Panc1 (cell line): ENCODE measurements around the gene MAPK8. TPM values are rescaled to one million over a fixed set of nuclear protein-coding genes. Genes with fewer than 3 reads are reported as not detected.

Source experiments
- ATAC-seq: fragments of 200-7000 bp; cut with Tn5 transposase; 2 replicates; pipeline ENCODE4 v1.9.1; 2020; ENCODE audit warnings: mild to moderate bottlenecking, moderate library complexity
- Bru-seq: library from RNA; stranded (reverse); fragments of 400-500 nt; gene quantifications from one replicate; lab custom pipeline; 2021; lab: Mats Ljungman, UMichigan
- BruChase-seq, 2 experiments: library from RNA; stranded (reverse); fragments of 400-500 nt; gene quantifications; one replicate each; lab custom pipeline; 2021; lab: Mats Ljungman, UMichigan
- BruUV-seq: library from RNA; stranded (reverse); fragments of 400-500 nt; replicated peaks from 2 replicates; lab custom pipeline; 2021; lab: Mats Ljungman, UMichigan
- CTCF ChIA-PET: fragments of 300-600 bp; sonication (Branson Sonifier 250); formaldehyde crosslinking; loops from one replicate; lab custom pipeline; 2022; ENCODE audit warnings: antibody characterized with exemption; lab: Charles Lee
- POLR2A ChIA-PET: fragments of 300-600 bp; sonication (Branson Sonifier 250); formaldehyde crosslinking; loops from one replicate; lab custom pipeline; 2022; ENCODE audit warnings: antibody characterized with exemption; lab: Charles Lee
- DNase-seq: peaks from one replicate; pipeline ENCODE4 v3.0.0-alpha.2; 2010; ENCODE audit warnings: low read depth, low spot score
- H3K27ac ChIP-seq: 2 replicates; pipeline ENCODE4 v1.5.1; 2011; ENCODE audit warnings: mild to moderate bottlenecking, low read length, inconsistent platforms
- H3K27me3 ChIP-seq: fragments of 200-500 bp; sonication (Bioruptor generic); 2 replicates; pipeline ENCODE4 v1.6.0; 2014; ENCODE audit warnings: low read length, inconsistent platforms; ENCODE audit not compliant: control insufficient read depth, insufficient read depth
- H3K36me3 ChIP-seq: fragments of 200-500 bp; sonication (Bioruptor generic); 2 replicates; pipeline ENCODE4 v1.5.1; 2014; ENCODE audit warnings: inconsistent platforms, mild to moderate bottlenecking, low read length, moderate library complexity; ENCODE audit not compliant: control insufficient read depth, insufficient read depth
- H3K4me1 ChIP-seq: 2 replicates; pipeline ENCODE4 v1.5.1; 2011; ENCODE audit warnings: inconsistent platforms, mild to moderate bottlenecking, low read length, moderate library complexity; ENCODE audit not compliant: control insufficient read depth, insufficient read depth
- H3K4me3 ChIP-seq, 2 experiments: 2 replicates each; pipeline ENCODE4 v1.5.1; 2011 to 2012; ENCODE audit warnings: low read depth in 2 of 2, low read length in 2 of 2, mild to moderate bottlenecking in 2 of 2, inconsistent platforms in 1 of 2, moderate library complexity in 1 of 2
- H3K9me3 ChIP-seq: fragments of 200-500 bp; sonication (Bioruptor generic); 2 replicates; pipeline ENCODE4 v1.5.1; 2014; ENCODE audit warnings: low read depth, mild to moderate bottlenecking, inconsistent platforms, low read length, moderate library complexity; ENCODE audit not compliant: control insufficient read depth, insufficient read depth
- CTCF ChIP-seq: fragments of 450-650 bp; IDR thresholded peaks from 2 replicates; pipeline ENCODE4 v1.5.1; 2017; ENCODE audit warnings: mild to moderate bottlenecking
- POLR2AphosphoS5 ChIP-seq: IDR thresholded peaks from 2 replicates; pipeline ENCODE4 v1.6.1; 2012; ENCODE audit warnings: mild to moderate bottlenecking, low read depth, low read length, moderate library complexity
- REST ChIP-seq, 2 experiments: IDR thresholded peaks; 2 replicates each; pipeline ENCODE4 v1.6.1; 2011 to 2012; ENCODE audit warnings: low read depth in 2 of 2, control low read depth in 1 of 2, low read length in 1 of 2, mild to moderate bottlenecking in 1 of 2, moderate library complexity in 1 of 2; ENCODE audit not compliant: insufficient read depth in 1 of 2
- SIN3A ChIP-seq: IDR thresholded peaks from 2 replicates; pipeline ENCODE4 v1.6.1; 2012; ENCODE audit warnings: low read depth, mild to moderate bottlenecking, low read length, moderate library complexity, borderline replicate concordance; ENCODE audit not compliant: insufficient read depth
- TCF7L2 ChIP-seq: IDR thresholded peaks from 2 replicates; pipeline ENCODE4 v1.6.1; 2011; ENCODE audit warnings: mild to moderate bottlenecking, low read depth, low read length, inconsistent platforms
- in situ Hi-C: cut with HindIII; loops from 2 replicates; pipeline ENCODE4 v1.10.0; 2016; ENCODE audit warnings: low sequenced_read_pairs, low pct_unique_long_range_greater_than_20kb
- intact Hi-C: fragments of 100-400 bp; cut with micrococcal nuclease; formaldehyde crosslinking; loops from one replicate; pipeline ENCODE4 v1.10.0; 2022; ENCODE audit not compliant: unreplicated experiment
- long read RNA-seq: library from polyadenylated mRNA; unstranded; transcript quantifications from one replicate; pipeline ENCODE4 v2.0.0, GENCODE V29; 2021; ENCODE audit not compliant: unreplicated experiment
- polyA plus RNA-seq: library from polyadenylated mRNA; unstranded; fragments of >200 nt; gene quantifications from one replicate; pipeline ENCODE4 v1.2.1, GENCODE V29; 2012; ENCODE audit warnings: missing spikeins; ENCODE audit not compliant: insufficient read length
- total RNA-seq: library from RNA; stranded (reverse); gene quantifications from one replicate; pipeline ENCODE4 v1.2.1, GENCODE V29; 2021; ENCODE audit not compliant: unreplicated experiment

The MAPK8 gene
- total RNA-seq (66.6 TPM), Bru-seq, nascent RNA (percentile 92 among the genes with signal in this experiment), BruChase-seq, experiment 1, labeled RNA remaining after a 2-hour chase (percentile 86 among the genes with signal in this experiment), BruChase-seq, experiment 2, labeled RNA remaining after a 6-hour chase (percentile 83 among the genes with signal in this experiment)
- 35.2 TPM for polyA plus RNA-seq
- long read RNA-seq, partial matches to known transcripts = 0 of 6 reads
- long read RNA-seq, other reads (novel, unspliced or antisense) = 6 of 6 reads

- peak; percentile 47 for DNase-seq
- ATAC-seq = peak; percentile 94
- in situ Hi-C loops = no loop called here
- Histone ChIP-seq H3K9me3 (no peaks in the 10 kb centered on the region), H3K27me3 (no peaks in the 10 kb centered on the region; the same call in 1 of the 2 replicates), H3K27ac (peak within 1 kb of the TSS; percentile 86), H3K4me3 (peak within 1 kb of the TSS; percentile 80 to 92), H3K4me1 (peaks cover 31% of the 10 kb centered on the region), H3K36me3 (no peaks in the 10 kb centered on the region)
- POLR2A ChIA-PET = interaction anchor here (0.6 kb wide), 1 partner anchor 1738 kb away, joined by 7 read pairs; no protein-coding TSS in a partner anchor
- no TSS peak for BruUV-seq
- TF ChIP-seq POLR2AphosphoS5 (peak; percentile 70), REST (IDR thresholded peaks at IDR 0.05; ENCODE audit: insufficient read depth in 1 of 2, low read depth in 2 of 2, low read length in 1 of 2) (no peak), TCF7L2 (no peak), CTCF (no peak), SIN3A (peak; percentile 77; the same call in 1 of the 2 replicates)
- CTCF ChIA-PET = no interaction called here
- intact Hi-C loops = no loop called here
These were observed at the start of gene MAPK8 for GRCh38 chr10:48306265-48306869. Gene MAPK8, plus strand, starts transcription at chr10:48306677. Its CDS starts 94,984 bp downstream, at chr10:48401661.

- no peaks in the 10 kb centered on the region for H3K4me1 ChIP-seq
- ChIA-PET CTCF (no interaction called here), POLR2A (no interaction called here)
- no peak overlapping the region for H3K4me3 ChIP-seq
- in situ Hi-C loops = no loop called here
- intact Hi-C loops = no loop called here
- H3K9me3 ChIP-seq = no peaks in the 10 kb centered on the region
- no peaks in the 10 kb centered on the region for H3K36me3 ChIP-seq
- H3K27ac ChIP-seq = no peak overlapping the region
- BruUV-seq = no TSS peak
- no peak for TF ChIP-seq CTCF
- DNase-seq (no peak), ATAC-seq (no peak)
- H3K27me3 ChIP-seq = peaks cover 19% of the 10 kb centered on the region
These were observed 49.0 kb upstream of the MAPK8 start for GRCh38 chr10:48257407-48257961.
